CD4-positive, alpha-beta T cell treated with Interleukin-6 for 4 hours (primary cell): ENCODE data around the gene PLEKHA4.
A peak's percentile ranks its signal among the peaks of the same experiment; 100 is the strongest.
"Not testable (repeated sequence)": the region's sequence is repeated elsewhere in the genome, so short reads cannot be mapped to it uniquely, and the experiment has no call there.

Experiments used
- DNase-seq: peaks from one replicate; pipeline ENCODE4 v3.0.0-alpha.2; 2020; ENCODE audit warnings: mixed read lengths

The PLEKHA4 gene

GRCh38 chr19:48868114-48868886, at the start of gene PLEKHA4:
Gene PLEKHA4, minus strand, starts transcription at chr19:48868617. Its CDS starts 997 bp downstream, at chr19:48867620.
- no peak for DNase-seq

GRCh38 chr19:48918071-48918470, 49.7 kb upstream of the PLEKHA4 start:
- DNase-seq = no peak

- no peak for DNase-seq
Measured at GRCh38 chr19:48915757-48916156, 47.3 kb upstream of the PLEKHA4 start.

- DNase-seq = no peak
Measured at GRCh38 chr19:48914181-48914580, 45.8 kb upstream of the PLEKHA4 start.

- no peak for DNase-seq
Measured at GRCh38 chr19:48913114-48913889, 44.9 kb upstream of the PLEKHA4 start.

- no peak for DNase-seq
Measured at GRCh38 chr19:48910803-48911202, 42.4 kb upstream of the PLEKHA4 start.

- DNase-seq = not testable (repeated sequence)
Measured at GRCh38 chr19:48909424-48910077, 41.1 kb upstream of the PLEKHA4 start.

- DNase-seq = no peak
Measured at GRCh38 chr19:48907671-48908070, 39.3 kb upstream of the PLEKHA4 start.

DNA sequence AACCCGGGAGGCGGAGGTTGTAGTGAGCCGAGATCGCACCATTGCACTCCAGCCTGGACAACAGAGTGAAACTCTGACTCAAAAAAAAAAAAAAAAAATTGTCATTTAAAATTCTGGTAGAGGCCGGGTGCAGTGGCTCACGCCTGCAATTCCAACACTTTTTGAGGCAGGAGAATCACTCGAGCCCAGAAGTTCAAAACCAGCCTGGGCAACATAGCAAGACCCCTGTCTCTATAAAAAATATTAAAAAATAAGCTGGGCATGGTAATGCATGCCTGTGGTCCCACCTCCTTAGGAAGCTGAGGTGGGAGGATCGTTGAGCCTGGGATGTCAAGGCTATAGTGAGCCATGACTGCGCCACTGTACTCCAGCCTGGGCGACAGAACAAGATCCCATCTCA, 37.9 kb upstream of the PLEKHA4 start:
- no peak for DNase-seq

GRCh38 chr19:48905664-48906063, 37.2 kb upstream of the PLEKHA4 start:
- DNase-seq = no peak

DNA sequence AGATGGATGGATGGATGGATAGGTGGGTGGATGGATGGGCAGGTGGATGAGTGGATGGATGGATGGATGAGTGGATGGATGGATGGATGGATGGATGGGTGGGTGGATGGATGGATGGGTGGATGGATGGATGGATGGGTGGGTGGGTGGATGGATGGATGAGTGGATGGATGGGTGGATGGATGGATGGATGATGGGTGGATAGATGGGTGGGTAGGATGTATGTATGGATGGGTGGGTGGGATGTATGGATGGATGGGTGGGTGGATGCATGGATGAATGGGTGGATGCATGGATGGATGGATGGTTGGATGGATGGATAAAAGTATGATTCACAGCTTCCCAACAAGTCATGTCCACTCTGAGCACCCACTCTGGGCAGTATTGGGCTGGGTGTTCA, 35.4 kb upstream of the PLEKHA4 start:
- DNase-seq = not testable (repeated sequence)

DNA sequence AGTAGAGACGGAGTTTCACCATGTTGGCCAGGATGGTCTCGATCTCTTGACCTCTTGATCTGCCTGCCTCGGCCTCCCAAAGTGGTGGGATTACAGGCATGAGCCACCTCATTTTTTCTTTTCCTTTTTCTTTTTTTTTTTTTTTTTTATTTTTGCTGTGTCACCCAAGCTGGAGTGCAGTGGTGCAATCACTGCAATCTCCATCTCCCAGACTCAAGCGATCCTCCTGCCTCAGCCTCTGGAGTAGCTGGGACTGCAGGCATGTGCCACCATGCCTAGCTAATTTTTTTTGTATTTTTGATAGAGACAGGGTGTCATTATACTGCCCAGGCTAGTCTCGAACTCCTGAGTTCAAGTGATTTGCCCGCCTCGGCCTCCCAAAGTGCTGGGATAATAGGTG, 33.9 kb upstream of the PLEKHA4 start:
- not testable (repeated sequence) for DNase-seq

GRCh38 chr19:48900477-48901406, 32.3 kb upstream of the PLEKHA4 start:
- peak; percentile 28 for DNase-seq

GRCh38 chr19:48899781-48900476, 31.5 kb upstream of the PLEKHA4 start, which contains the start of gene NUCB1:
Gene NUCB1, plus strand, starts transcription at chr19:48900312. Its CDS starts 485 bp downstream, at chr19:48900797.
- peak; percentile 100 for DNase-seq

- not testable (repeated sequence) for DNase-seq
Measured at GRCh38 chr19:48899386-48899749, 31.0 kb upstream of the PLEKHA4 start.

DNA sequence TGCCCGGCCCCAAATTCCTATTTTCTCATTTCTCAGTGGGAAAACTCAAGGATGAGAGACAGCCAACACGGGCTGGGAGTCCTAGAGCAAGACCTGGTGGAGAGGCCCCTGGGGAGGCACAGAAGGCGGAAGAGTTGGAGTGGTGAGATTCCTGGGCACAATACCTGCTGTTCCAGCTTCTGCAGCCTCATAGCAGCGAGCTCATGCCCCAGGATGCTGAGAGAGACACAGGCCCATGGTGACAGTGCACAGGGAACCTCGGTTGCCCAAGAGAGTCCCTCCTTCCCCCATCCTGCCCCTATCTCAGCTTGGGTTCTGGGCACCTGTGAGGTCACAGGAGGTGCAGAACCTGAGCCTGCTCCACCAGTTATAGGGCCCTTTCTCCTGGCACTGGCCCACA, 28.8 kb upstream of the PLEKHA4 start:
- DNase-seq = no peak

DNA sequence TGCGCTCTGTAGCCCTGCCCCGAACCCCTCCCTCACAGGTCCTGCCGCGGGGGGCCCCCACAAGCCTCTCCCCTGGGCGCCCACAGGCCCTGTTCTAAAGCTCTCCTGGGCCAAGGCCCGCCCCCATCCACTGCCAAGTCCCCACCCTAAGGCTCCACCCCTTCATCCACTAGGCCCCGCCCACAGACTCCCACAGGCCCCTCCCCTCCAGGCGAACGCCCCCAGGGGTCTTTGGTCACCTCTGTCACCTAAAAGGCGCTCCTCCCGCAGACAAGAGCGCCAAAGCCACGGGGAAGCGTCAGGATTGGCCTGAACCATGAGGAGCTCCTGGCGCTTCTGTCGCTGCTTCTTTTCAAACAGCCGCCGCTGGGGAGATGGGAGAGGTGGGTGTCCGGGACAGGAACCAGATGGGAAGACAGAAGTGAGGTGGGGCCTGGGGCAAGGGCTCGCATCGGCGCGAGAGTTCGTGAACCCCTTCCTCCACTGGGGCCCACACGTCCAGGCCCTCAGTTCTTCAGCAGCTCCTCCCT, 27.8 kb upstream of the PLEKHA4 start:
- DNase-seq = peak; percentile 75

GRCh38 chr19:48895226-48895625, 26.8 kb upstream of the PLEKHA4 start:
- DNase-seq = no peak

DNA sequence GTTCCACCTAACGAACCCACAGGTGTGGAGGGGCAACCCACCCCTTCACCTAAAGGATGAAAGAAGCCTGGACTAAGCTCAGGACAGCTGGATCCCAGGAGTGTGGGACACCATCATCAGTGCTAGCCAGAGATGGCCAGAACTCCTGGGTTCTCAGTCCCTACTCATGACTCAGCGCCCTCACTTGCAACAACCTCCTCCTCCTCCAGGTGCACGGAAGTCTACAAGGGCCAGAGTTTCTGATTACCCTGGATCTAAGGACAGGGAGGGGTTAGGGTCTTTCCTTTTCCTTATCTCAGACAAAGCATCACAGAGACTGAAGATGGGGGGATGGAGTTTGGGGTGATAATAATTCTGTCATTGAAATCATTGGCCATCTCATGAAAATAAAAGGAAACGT, 22.1 kb upstream of the PLEKHA4 start:
- no peak for DNase-seq

- not testable (repeated sequence) for DNase-seq
Measured at GRCh38 chr19:48889496-48889895, 21.1 kb upstream of the PLEKHA4 start.

DNA sequence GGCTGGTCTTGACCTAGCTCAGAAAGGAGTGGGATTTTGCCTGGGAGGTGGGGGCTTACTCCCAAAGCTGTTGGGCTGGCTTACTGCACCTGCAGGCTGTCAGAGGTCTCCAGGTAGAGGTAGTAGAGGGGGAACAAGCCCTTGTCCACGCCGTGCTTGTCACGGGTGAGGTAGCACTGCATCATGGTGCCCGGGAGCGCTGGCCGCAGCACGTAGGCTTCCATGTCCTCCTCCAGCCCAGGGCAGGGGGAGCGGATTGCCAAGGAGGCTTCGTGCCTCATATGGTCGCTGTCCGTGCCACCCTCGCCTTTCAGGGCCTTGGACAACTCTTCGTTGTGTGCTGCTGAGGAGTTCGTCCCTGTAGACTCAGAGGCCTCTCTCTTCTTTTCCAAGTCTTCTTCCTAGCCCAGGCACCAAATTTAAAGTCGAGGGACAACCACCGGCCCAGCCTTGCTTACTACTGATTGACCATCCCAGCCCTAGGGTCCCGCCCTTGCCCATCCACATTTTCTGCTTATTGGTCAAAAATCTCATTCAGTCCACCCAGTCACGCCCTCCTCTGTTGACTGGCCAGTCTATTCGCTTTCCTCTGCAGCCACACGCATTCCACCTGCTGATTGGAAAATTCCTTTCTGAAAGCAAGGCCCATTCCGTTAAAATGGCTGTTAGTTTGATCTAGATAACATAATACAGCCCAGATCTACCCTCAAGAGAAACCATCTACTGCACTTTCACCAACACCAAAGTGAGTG, 19.6 kb upstream of the PLEKHA4 start:
- DNase-seq = no peak
